HG03095 (cell line): Measurements from ENCODE around the gene EFEMP2.
"Not testable (repeated sequence)": the region's sequence is repeated elsewhere in the genome, so short reads cannot be mapped to it uniquely, and the experiment has no call there.

Experiments
- ATAC-seq: cut with Tn5 transposase; IDR thresholded peaks from one replicate; pipeline ENCODE4 v1.9.1; 2021; ENCODE audit warnings: moderate library complexity; ENCODE audit not compliant: unreplicated experiment

EFEMP2 gene

DNA sequence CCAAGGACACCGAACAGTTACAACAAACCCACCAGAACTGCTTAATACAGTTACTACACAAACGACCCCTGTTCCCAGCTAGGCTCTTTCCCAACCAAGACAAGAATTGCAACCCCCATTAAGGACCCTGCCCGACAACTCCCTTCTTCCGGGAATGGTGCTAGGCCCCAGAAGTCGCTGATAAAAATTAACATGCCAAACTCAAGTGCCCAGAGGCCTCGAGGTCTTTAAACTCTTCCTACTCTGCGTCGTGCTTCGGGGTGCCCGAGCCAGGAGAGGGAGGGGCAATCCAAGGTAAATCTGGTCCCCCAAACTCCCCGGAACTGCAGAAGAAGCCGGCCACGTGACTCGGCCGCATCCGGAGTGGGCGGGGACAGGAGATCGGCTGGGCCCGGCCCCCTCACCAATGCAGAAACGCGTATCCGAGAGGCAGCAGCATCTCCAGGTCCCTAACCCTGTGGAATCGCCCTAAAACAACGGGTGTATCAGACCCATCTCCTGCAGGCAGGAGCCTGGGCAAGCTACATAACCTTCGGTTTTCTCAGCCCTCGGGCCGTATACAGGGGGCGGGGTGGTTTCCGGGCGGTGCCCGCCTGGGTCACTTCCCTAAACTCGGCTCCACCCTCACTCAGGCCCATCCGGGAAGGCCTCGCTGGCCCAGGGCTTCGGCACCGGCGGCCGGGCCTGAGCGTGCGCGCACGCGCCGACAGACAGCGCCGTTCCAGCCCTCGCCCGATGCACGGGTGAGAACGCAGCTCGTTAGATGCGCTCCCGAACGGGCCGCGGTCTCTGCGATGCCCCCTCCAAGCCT lies 15.7 kb downstream of the EFEMP2 start:
- ATAC-seq, result peak; percentile 21

DNA sequence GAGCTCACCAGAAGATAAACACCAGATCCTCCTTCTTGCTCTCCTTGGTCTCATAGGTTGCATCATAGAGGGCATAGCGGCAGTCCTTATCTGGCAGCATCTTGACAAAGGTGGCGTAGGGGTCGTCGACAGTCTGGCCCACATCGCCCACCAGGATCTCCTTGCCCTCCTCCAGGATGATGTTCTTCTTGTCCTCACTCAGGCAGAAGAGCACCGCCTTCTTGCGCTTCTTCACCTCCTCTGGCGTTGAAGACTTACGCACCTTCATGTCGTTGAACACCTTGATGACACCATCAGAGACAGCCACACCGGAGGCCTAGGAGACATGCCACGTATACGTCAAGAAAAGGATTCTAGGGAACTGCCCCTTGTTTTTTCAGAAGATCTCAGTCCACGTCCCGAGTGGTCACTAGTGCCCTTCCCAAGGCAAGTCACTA lies 16.7 kb downstream of the EFEMP2 start:
- ATAC-seq, result no peak

- ATAC-seq, result no peak
These were observed 17.5 kb downstream of the EFEMP2 start for GRCh38 chr11:65854852-65855837.

DNA sequence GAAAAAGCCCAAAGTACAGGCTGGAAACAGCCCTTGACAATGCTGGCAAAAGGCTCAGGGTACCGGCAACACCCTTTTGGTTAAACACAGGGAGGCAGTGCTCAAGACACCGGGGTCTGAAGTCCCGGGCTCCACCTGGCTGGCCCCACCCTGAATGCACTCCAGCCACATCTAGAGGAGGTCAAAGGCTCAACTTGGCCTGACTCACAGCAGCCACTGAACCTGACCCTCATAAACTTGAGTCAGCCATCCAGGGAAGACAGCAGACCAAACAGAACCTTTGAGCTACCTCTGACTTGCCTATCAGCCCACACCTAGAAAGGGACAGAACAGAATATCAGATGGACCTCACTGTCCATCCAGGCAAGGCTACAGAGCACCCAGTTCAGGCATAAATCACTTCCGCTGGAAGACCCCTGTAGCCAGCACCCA lies 18.4 kb downstream of the EFEMP2 start:
- no peak for ATAC-seq

GRCh38 chr11:65853246-65853979 lies 19.2 kb downstream of the EFEMP2 start:
- no peak for ATAC-seq

DNA sequence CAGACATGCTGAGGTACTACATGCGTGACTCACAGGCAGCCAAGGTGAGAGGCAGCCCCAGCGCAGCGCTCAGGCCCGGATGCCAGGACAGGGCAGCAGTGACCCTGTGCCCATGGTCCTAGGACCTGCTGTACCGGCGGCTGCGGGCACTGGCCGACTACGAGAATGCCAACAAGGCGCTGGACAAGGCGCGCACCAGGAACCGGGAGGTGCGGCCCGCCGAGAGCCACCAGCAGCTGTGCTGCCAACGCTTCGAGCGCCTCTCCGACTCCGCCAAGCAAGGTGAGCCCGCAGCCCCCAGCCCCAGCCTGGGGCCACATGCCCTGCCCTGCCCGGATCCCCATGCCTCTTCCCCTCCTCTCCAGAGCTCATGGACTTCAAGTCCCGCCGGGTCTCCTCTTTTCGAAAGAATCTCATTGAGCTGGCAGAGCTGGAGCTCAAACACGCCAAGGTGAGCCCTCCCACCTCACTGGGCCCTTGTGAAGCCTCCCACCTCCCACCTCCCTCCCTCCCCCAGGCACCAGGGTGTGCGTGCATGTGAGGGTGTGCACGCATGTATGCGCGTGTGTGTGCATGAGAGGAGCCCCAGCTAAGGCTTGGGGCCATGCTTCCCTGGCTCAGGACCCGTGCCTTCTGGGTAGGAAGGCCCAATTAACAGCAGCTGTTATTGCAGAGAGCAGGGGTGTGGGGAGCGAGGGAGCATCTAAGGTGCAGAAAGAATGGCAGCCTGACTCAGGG lies 19.9 kb downstream of the EFEMP2 start:
- no peak for ATAC-seq

DNA sequence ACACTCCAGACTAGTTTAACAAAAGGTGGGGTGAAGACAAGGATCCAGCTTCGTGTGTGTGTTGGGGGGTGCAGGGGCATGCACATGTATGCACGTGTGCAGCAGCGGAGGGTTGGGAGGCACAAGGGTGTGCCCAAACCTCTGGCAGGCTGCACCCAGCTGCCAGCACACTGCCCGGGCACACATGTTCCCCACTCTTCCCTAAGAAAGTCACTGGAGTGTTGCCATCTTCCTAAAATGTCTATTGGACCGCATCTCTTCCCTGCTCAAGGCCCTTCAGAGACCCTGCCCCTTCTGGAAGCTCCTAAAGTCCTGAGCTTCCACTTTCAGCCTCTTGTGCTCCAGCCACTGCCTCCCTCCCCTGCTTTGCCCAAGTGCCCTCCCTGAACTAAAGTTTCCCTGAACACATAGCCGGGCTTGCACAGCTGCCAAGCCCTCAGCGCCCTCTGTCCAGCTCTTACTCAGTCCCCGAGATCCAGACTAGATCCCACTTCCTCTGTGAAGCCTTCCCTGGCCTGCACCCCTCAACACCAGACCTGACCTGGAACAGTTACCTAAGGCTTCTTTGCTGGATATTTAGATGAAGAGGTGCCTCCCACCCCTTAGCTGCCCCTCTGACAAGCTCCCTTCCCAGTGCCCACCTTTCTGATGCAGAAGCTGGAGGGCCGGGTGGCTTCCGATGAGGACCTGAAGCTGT lies 20.6 kb downstream of the EFEMP2 start:
- ATAC-seq, result no peak

DNA sequence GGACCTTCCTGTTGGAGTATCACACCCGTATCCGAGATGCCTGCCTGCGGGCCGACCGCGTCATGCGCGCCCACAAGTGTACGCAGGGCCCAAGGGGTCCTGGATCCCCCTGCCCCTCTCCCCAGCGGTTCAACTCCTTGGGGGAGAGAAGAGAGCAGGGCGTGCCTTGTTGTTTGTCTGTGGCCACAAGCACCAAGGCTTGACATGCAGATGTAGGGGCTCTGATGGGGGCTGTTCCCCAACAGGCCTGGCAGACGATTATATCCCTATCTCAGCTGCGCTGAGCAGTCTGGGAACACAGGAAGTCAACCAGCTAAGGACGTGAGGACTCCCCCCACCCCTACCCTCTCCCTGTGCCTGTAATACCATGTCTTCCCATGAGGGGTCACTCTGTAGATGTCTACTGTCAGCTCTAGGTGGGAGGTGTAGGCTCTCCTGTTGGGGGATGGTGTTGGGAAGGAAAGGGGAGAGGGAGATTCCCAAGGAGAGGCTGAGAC lies 21.5 kb downstream of the EFEMP2 start:
- no peak for ATAC-seq

DNA sequence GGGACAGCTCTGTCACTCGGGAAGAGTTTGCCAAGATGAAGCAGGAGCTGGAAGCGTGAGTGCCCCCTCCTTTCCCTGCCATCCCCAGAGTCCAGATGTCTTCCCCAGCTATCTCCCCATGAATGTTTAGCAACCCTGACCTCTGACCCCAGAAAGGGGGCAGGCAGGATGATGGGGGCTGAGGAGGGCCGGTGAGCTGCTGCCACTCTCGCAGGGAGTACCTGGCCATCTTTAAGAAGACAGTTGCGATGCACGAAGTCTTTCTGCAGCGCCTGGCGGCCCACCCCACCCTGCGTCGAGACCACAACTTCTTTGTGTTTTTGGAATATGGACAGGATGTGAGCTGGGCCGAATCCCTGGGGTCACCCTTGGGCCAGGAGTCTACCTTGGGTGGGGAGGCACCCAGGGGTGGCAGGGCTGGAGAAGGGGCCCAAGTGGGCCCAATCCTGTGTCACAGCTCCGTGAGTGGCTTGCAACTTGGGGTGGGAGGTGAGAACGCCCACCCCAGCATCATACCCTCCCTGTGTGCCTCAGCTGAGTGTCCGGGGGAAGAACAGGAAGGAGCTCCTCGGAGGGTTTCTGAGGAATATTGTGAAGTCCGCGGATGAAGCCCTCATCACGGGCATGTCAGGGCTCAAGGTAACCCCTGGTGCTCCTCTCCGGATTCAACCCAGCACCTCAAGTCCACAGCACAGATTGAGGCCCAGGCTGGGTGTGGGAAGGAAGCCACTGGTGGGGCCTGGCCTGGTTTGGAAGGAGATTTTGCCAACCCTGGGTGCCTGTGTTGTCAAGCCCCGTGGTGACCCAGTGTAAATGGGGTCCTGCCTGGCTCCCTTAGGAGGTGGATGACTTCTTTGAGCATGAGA lies 22.1 kb downstream of the EFEMP2 start:
- ATAC-seq, result no peak

- no peak for ATAC-seq
These were observed 22.8 kb downstream of the EFEMP2 start for GRCh38 chr11:65849771-65850216.

DNA sequence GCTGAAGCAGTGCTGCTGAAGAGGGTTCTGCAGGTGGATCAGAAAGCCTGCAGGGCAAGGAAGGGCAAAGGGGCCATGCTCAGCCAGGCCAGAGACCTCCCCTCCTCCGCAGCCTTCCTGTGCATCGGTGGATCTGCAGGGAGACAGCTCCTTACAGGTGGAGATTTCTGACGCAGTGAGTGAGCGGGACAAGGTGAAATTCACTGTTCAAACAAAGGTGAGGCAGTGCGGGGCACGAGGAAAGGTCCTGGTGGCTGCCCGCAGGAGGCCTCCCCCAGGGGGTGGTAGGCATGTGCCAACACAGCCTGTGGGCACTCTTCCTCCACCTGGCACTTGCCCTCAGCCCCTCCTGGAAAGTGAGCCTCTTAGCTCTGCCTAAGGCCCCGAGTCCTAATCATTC lies 23.2 kb downstream of the EFEMP2 start:
- ATAC-seq, result no peak

- not testable (repeated sequence) for ATAC-seq
These were observed 23.9 kb downstream of the EFEMP2 start for GRCh38 chr11:65848693-65849092.

GRCh38 chr11:65847746-65848145 lies 24.9 kb downstream of the EFEMP2 start:
- no peak for ATAC-seq

DNA sequence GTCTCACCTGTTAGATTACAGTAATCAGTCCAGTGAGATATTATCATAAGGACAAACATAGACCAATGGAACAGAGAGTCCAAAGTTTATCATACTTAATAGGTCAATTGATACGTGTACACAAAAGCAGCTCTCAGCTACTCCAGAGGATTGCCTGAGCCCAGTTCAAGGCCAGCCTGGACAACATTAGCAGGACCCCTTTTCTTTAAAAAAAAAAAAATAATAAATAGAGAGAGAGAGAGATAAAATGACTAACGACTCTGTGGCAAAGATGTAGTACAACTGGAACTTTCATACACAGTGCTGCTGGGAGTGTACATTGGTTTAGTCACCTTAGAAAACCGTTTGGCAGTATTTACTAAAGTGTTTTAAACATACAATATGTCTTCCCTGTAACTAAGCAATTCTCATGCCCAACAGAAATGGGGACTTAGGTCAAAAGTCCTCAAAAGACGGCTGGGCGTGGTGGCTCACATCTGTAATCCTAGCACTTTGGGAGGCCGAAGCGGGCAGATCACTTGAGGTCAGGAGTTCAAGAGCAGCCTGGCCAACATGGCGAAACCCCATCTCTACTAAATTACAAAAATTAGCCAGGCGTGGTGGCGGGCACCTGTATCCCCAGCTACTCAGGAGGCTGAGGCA lies 28.2 kb downstream of the EFEMP2 start:
- ATAC-seq, result no peak

- ATAC-seq, result no peak
These were observed 28.8 kb downstream of the EFEMP2 start for GRCh38 chr11:65843811-65844210.

- no peak for ATAC-seq
These were observed 30.5 kb downstream of the EFEMP2 start for GRCh38 chr11:65842144-65842543.

GRCh38 chr11:65834202-65834601 lies 38.4 kb downstream of the EFEMP2 start:
- no peak for ATAC-seq
